Psoas muscle (tissue), 8 donors: ENCODE results near the gene SETD2. TPM values are rescaled to one million over a fixed set of nuclear protein-coding genes. Genes with fewer than 3 reads are reported as not detected.

ENCODE experiments used
- ATAC-seq, 4 donors: fragments of 200-7000 bp; cut with Tn5 transposase; one replicate each; pipeline ENCODE4 v1.9.1; 2020; ENCODE audit warnings: moderate library complexity in 3 of 4, mild to moderate bottlenecking in 2 of 4
- DNase-seq, 2 donors: peaks; one replicate each; pipeline ENCODE4 v3.0.0-alpha.2; 2020
- H3K27ac ChIP-seq: fragments of 200-600 bp; one replicate; pipeline ENCODE4 v1.8.0; 2022
- H3K27me3 ChIP-seq, 3 donors: fragments of 200-600 bp in 1 of 3; one replicate each; pipeline versions ENCODE4 v1.6.1 to v1.8.0; 2013 to 2022; ENCODE audit warnings: low read length in 2 of 3, mild to moderate bottlenecking in 2 of 3, moderate library complexity in 1 of 3; ENCODE audit not compliant: insufficient read depth in 3 of 3
- H3K36me3 ChIP-seq, 2 donors: fragments of 200-600 bp in 1 of 2; one replicate each; pipeline versions ENCODE4 v1.6.1 to v1.8.0; 2013 to 2022; ENCODE audit warnings: low read depth in 1 of 2, mild to moderate bottlenecking in 1 of 2, moderate library complexity in 1 of 2; ENCODE audit not compliant: insufficient read depth in 1 of 2
- H3K4me1 ChIP-seq: fragments of 200-600 bp; one replicate; pipeline ENCODE4 v1.8.0; 2022
- H3K4me3 ChIP-seq: fragments of 200-600 bp; one replicate; pipeline ENCODE4 v1.8.0; 2022; ENCODE audit warnings: mild to moderate bottlenecking
- H3K9me3 ChIP-seq: fragments of 200-600 bp; one replicate; pipeline ENCODE4 v1.8.0; 2022
- CTCF ChIP-seq: fragments of 200-600 bp; IDR thresholded peaks from one replicate; pipeline ENCODE4 v1.8.0; 2022; ENCODE audit warnings: antibody characterized with exemption
- WGBS, 3 donors: extraction: QIAGEN DNeasy Blood & Tissue Kit; methylation state at CpG; one replicate each; pipeline versions ENCODE4 v1.1.6 to v1.1.7; 2013; 5-methylcytosine and 5-hydroxymethylcytosine counted together
- intact Hi-C, 2 donors: fragments of 100-400 bp; cut with DNase I; formaldehyde crosslinking; loops; one replicate each; pipeline versions ENCODE4 v1.11.0 to v1.14.2; 2022
- polyA plus RNA-seq, 3 donors: library from polyadenylated mRNA; stranded (reverse); fragments of 200-250 nt; gene quantifications; one replicate each; pipeline ENCODE4 v1.2.3, GENCODE V29; 2013
- total RNA-seq, 4 donors: library from RNA; stranded (reverse); fragmentation: NEBNext Ultra II Directional in 2 of 4; extraction: Animal tissue kit (Norgen Biotek cat#: 25700) in 2 of 4; gene quantifications; one replicate each; pipeline versions ENCODE4 v1.2.1 to v1.2.4, GENCODE V29; 2021 to 2023
- donor health status: healthy with polysubstance abuse.
- donor health status: DM: no; HTN: no; CAD: no; lungs with moderate emphysema.
- donor health status: Bipolar disorder and iron deficiency.
- donor health status: healthy.
- donor health status: DM: yes; HTN: yes; CAD: no.
- donor health status: DM: no; HTN: no; CAD: no.
- donor health status: DM: no; HTN: no; CAD: no.
- donor health status: DM: yes; HTN: yes; CAD: no.

The SETD2 gene
- total and polyA plus RNA-seq, 7 donors = 10.1 to 38.1 (median 33.7) TPM

- no peak for TF ChIP-seq CTCF
- H3K9me3 ChIP-seq = no peaks in the 10 kb centered on the region
- H3K4me3 ChIP-seq = no peak overlapping the region
- H3K4me1 ChIP-seq = peaks cover 43% of the 10 kb centered on the region
- intact Hi-C loops = no loop called here
- DNase-seq = no peak
- no peak overlapping the region for H3K27ac ChIP-seq
- H3K36me3 ChIP-seq = no peaks in the 10 kb centered on the region
- 60 to 85% (median 66%) methylated on average over 3 of the region's 3 CpGs for WGBS, 3 donors
- ATAC-seq = peak in 3 of 4 donors; percentile 12 to 22 (median 20)
- no peaks in the 10 kb centered on the region for H3K27me3 ChIP-seq
These were observed 29.6 kb downstream of the SETD2 start for GRCh38 chr3:47134311-47134710.

GRCh38 chr3:47133641-47134040 lies 30.3 kb downstream of the SETD2 start:
- Histone ChIP-seq H3K27ac (no peak overlapping the region), H3K36me3 (no peaks in the 10 kb centered on the region), H3K4me3 (no peak overlapping the region), H3K9me3 (no peaks in the 10 kb centered on the region), H3K27me3 (no peaks in the 10 kb centered on the region), H3K4me1 (peaks cover 47% of the 10 kb centered on the region)
- DNase-seq (no peak), ATAC-seq (no peak)
- intact Hi-C loops = no loop called here
- 61 to 83% (median 72%) methylated on average over 3 of the region's 3 CpGs for WGBS, 3 donors
- TF ChIP-seq CTCF = no peak

GRCh38 chr3:47130557-47130956 lies 33.4 kb downstream of the SETD2 start:
- Histone ChIP-seq H3K9me3 (no peaks in the 10 kb centered on the region), H3K27me3 (no peaks in the 10 kb centered on the region), H3K4me3 (no peak overlapping the region), H3K27ac (peak overlapping the region; percentile 25), H3K4me1 (peaks cover 33% of the 10 kb centered on the region), H3K36me3 (peaks cover 0 to 9% of the 10 kb centered on the region in 2 donors)
- no peak for ATAC-seq
- 70 to 76% (median 73%) methylated on average over 2 of the region's 2 CpGs for WGBS, 3 donors
- DNase-seq = no peak
- intact Hi-C loops = no loop called here
- TF ChIP-seq CTCF = no peak

- Histone ChIP-seq H3K9me3 (no peaks in the 10 kb centered on the region), H3K4me3 (no peak overlapping the region), H3K4me1 (peaks cover 14% of the 10 kb centered on the region), H3K27ac (no peak overlapping the region), H3K27me3 (no peaks in the 10 kb centered on the region), H3K36me3 (peaks cover 0 to 26% of the 10 kb centered on the region in 2 donors)
- intact Hi-C loops = no loop called here
- no peak for TF ChIP-seq CTCF
- 78 to 84% (median 81%) methylated on average over 4 of the region's 4 CpGs for WGBS, 3 donors
- DNase-seq (no peak), ATAC-seq (peak in 2 of 4 donors; percentile 36 to 48)
These were observed 35.8 kb downstream of the SETD2 start for GRCh38 chr3:47128137-47128536.

- no peak for ATAC-seq
- Histone ChIP-seq H3K27ac (no peak overlapping the region), H3K4me1 (peaks cover 6% of the 10 kb centered on the region), H3K27me3 (no peaks in the 10 kb centered on the region), H3K9me3 (no peaks in the 10 kb centered on the region), H3K4me3 (no peak overlapping the region), H3K36me3 (peaks cover 0 to 61% of the 10 kb centered on the region in 2 donors)
- no peak for TF ChIP-seq CTCF
- 98 to 99% (median 98%) methylated on average over 3 of the region's 3 CpGs for WGBS, 3 donors
- intact Hi-C loops = no loop called here
- DNase-seq = no peak
These were observed 40.1 kb downstream of the SETD2 start for GRCh38 chr3:47123857-47124256.
